OCI-LY7 (cell line): ENCODE results near the gene INPP5A.

Source experiments
- CTCF ChIP-seq: fragments of 200-600 bp; sonication (generic); conservative IDR thresholded peaks from 2 replicates; pipeline ENCODE4 v1.5.1; 2014; ENCODE audit warnings: mild to moderate bottlenecking, antibody characterized with exemption, low read length, moderate library complexity, mixed read lengths
- EZH2phosphoT487 ChIP-seq: fragments of 200-600 bp; sonication (generic); IDR thresholded peaks from 2 replicates; pipeline ENCODE4 v1.6.1; 2018; ENCODE audit warnings: low read depth, borderline replicate concordance, mild to moderate bottlenecking, mixed run types, antibody characterized with exemption, low read length, moderate library complexity, mixed read lengths

GRCh38 chr10:132613566-132614348 lies 76.2 kb downstream of the INPP5A start:
- TF ChIP-seq CTCF (no peak), EZH2phosphoT487 (no peak)
